ENCODE measurements around the gene ITLN2.

GRCh38 chr1:160978510-160978927, 23.9 kb upstream of the ITLN2 start:
- TF ChIP-seq GATA3 (IDR thresholded peaks at IDR 0.05; ENCODE audit: low read depth, low read length) (no peak), GATA2 (IDR thresholded peaks at IDR 0.05; ENCODE audit: low read depth, low read length) (no peak)

Measured in SH-SY5Y (cell line).